Aorta (tissue), 5 donors: ENCODE results near the gene FAM170B. TPM values are rescaled to one million over a fixed set of nuclear protein-coding genes. Genes with fewer than 3 reads are reported as not detected.

Experiments used
- ATAC-seq: fragments of 200-7000 bp; cut with Tn5 transposase; one replicate; pipeline ENCODE4 v1.9.1; 2022; ENCODE audit warnings: moderate library complexity; ENCODE audit not compliant: low FRiP score
- DNase-seq, 2 donors: peaks; one replicate each; pipeline ENCODE4 v3.0.0-alpha.2; 2020
- H3K27ac ChIP-seq, 2 donors: one replicate each; pipeline ENCODE4 v1.5.1; 2013; ENCODE audit warnings: low read length in 2 of 2, mild to moderate bottlenecking in 2 of 2, moderate library complexity in 2 of 2, control low read depth in 1 of 2, inconsistent platforms in 1 of 2, low read depth in 1 of 2
- H3K27me3 ChIP-seq, 2 donors: one replicate each; pipeline ENCODE4 v1.6.1; 2013; ENCODE audit warnings: control low read depth in 1 of 2, low read length in 1 of 2, mild to moderate bottlenecking in 1 of 2, moderate library complexity in 1 of 2; ENCODE audit not compliant: insufficient read depth in 2 of 2, control insufficient read depth in 1 of 2
- H3K36me3 ChIP-seq, 2 donors: one replicate each; pipeline ENCODE4 v1.6.1; 2013; ENCODE audit warnings: control low read depth in 1 of 2, low read length in 1 of 2, mild to moderate bottlenecking in 1 of 2; ENCODE audit not compliant: insufficient read depth in 2 of 2, control insufficient read depth in 1 of 2
- H3K4me1 ChIP-seq, 2 donors: one replicate each; pipeline ENCODE4 v1.6.1; 2013; ENCODE audit warnings: low read length in 2 of 2, control low read depth in 1 of 2, mild to moderate bottlenecking in 1 of 2, moderate library complexity in 1 of 2; ENCODE audit not compliant: insufficient read depth in 2 of 2, control insufficient read depth in 1 of 2
- H3K4me3 ChIP-seq, 2 donors: one replicate each; pipeline ENCODE4 v1.5.1; 2013; ENCODE audit warnings: low read length in 2 of 2, control low read depth in 1 of 2, mild to moderate bottlenecking in 1 of 2
- H3K9me3 ChIP-seq: one replicate; pipeline ENCODE4 v1.6.1; 2013; ENCODE audit warnings: mild to moderate bottlenecking, low read length; ENCODE audit not compliant: control insufficient read depth
- WGBS, 2 donors: extraction: QIAGEN DNeasy Blood & Tissue Kit; methylation state at CpG; one replicate each; pipeline ENCODE4 v1.1.7; 2013; 5-methylcytosine and 5-hydroxymethylcytosine counted together
- intact Hi-C, 2 donors: fragments of 100-400 bp; cut with DNase I; formaldehyde crosslinking; loops; one replicate each; pipeline versions ENCODE4 v1.14.2 to v1.15.0; 2022
- long read RNA-seq, 2 donors: library from polyadenylated mRNA; unstranded; transcript quantifications; one replicate each; pipeline ENCODE4 v2.0.0, GENCODE V29; 2020 to 2021
- polyA plus RNA-seq, 2 donors: library from polyadenylated mRNA; stranded (reverse); fragments of 200-250 nt; gene quantifications; one replicate each; pipeline ENCODE4 v1.2.3, GENCODE V29; 2013
- total RNA-seq, 2 donors: library from RNA; stranded (reverse); fragmentation: NEBNext Ultra II Directional; extraction: Animal tissue kit (Norgen Biotek cat#: 25700); gene quantifications; one replicate each; pipeline ENCODE4 v1.2.1, GENCODE V29; 2021
- donor health status: healthy with polysubstance abuse.
- donor health status: Bipolar disorder and iron deficiency.
- donor health status: DM: no; HTN: no; CAD: no.
- donor health status: DM: no; HTN: no; CAD: no.
- donor health status: DM: yes; HTN: yes; CAD: no.

Gene FAM170B
- not detected for total RNA-seq
- polyA plus RNA-seq, result not detected
- long read RNA-seq, donor 1, result 0 reads
- long read RNA-seq, donor 2, result 0 reads

GRCh38 chr10:49133706-49134248, at the start of gene FAM170B:
Gene FAM170B, minus strand, starts transcription at chr10:49134021. Its CDS starts 103 bp downstream, at chr10:49133918.
- H3K27ac ChIP-seq, result no peak within 1 kb of the TSS
- no peaks in the 10 kb centered on the region for H3K36me3 ChIP-seq
- no peaks in the 10 kb centered on the region for H3K27me3 ChIP-seq
- WGBS, 2 donors, result 46 to 48% methylated on average over 5 of the region's 5 CpGs
- intact Hi-C loops, result no loop called here
- no peak within 1 kb of the TSS for H3K4me3 ChIP-seq
- ATAC-seq (no peak), DNase-seq (no peak)
- H3K9me3 ChIP-seq, result no peaks in the 10 kb centered on the region
- no peaks in the 10 kb centered on the region for H3K4me1 ChIP-seq

GRCh38 chr10:49182776-49183175, 49.0 kb upstream of the FAM170B start:
- intact Hi-C loops, result no loop called here
- H3K9me3 ChIP-seq, result no peaks in the 10 kb centered on the region
- H3K36me3 ChIP-seq, result no peaks in the 10 kb centered on the region
- ATAC-seq (no peak), DNase-seq (no peak)
- no peak overlapping the region for H3K4me3 ChIP-seq
- WGBS, 2 donors, result 83 to 88% methylated on average over 4 of the region's 4 CpGs
- H3K27ac ChIP-seq, result no peak overlapping the region
- H3K4me1 ChIP-seq, result no peaks in the 10 kb centered on the region
- H3K27me3 ChIP-seq, result no peaks in the 10 kb centered on the region

- no peaks in the 10 kb centered on the region for H3K9me3 ChIP-seq
- no peaks in the 10 kb centered on the region for H3K36me3 ChIP-seq
- H3K4me3 ChIP-seq, result no peak overlapping the region
- ATAC-seq (no peak), DNase-seq (no peak)
- no peaks in the 10 kb centered on the region for H3K27me3 ChIP-seq
- no peak overlapping the region for H3K27ac ChIP-seq
- 38 to 39% methylated on average over 3 of the region's 3 CpGs for WGBS, 2 donors
- H3K4me1 ChIP-seq, result no peaks in the 10 kb centered on the region
- intact Hi-C loops, result no loop called here
Observed at GRCh38 chr10:49180444-49180860, 46.6 kb upstream of the FAM170B start.

GRCh38 chr10:49179699-49180443, 46.0 kb upstream of the FAM170B start:
- Histone ChIP-seq H3K27ac (no peak overlapping the region), H3K4me3 (no peak overlapping the region), H3K4me1 (no peaks in the 10 kb centered on the region), H3K27me3 (no peaks in the 10 kb centered on the region), H3K36me3 (no peaks in the 10 kb centered on the region), H3K9me3 (no peaks in the 10 kb centered on the region)
- intact Hi-C loops, result no loop called here
- no peak for ATAC-seq
- DNase-seq, result peak in 1 of 2 donors; percentile 34
- 72 to 74% methylated on average over 10 of the region's 10 CpGs for WGBS, 2 donors

- WGBS, 2 donors, result 95 to 96% methylated on average over 6 of the region's 6 CpGs
- no peak for ATAC-seq
- DNase-seq, result no peak
- H3K4me3 ChIP-seq, result no peak overlapping the region
- H3K36me3 ChIP-seq, result no peaks in the 10 kb centered on the region
- no peak overlapping the region for H3K27ac ChIP-seq
- H3K4me1 ChIP-seq, result no peaks in the 10 kb centered on the region
- intact Hi-C loops, result no loop called here
- H3K27me3 ChIP-seq, result no peaks in the 10 kb centered on the region
- H3K9me3 ChIP-seq, result no peaks in the 10 kb centered on the region
Observed at GRCh38 chr10:49178489-49179471, 45.0 kb upstream of the FAM170B start.

GRCh38 chr10:49177391-49178355, 43.9 kb upstream of the FAM170B start:
- WGBS, 2 donors, result 62 to 65% methylated on average over 9 of the region's 9 CpGs
- DNase-seq, result peak; percentile 77 to 86
- no peaks in the 10 kb centered on the region for H3K9me3 ChIP-seq
- H3K4me3 ChIP-seq, result no peak overlapping the region
- H3K36me3 ChIP-seq, result no peaks in the 10 kb centered on the region
- H3K4me1 ChIP-seq, result no peaks in the 10 kb centered on the region
- no peak overlapping the region for H3K27ac ChIP-seq
- ATAC-seq, result peak; percentile 82
- intact Hi-C loops, result no loop called here
- H3K27me3 ChIP-seq, result no peaks in the 10 kb centered on the region

- Histone ChIP-seq H3K27me3 (no peaks in the 10 kb centered on the region), H3K36me3 (no peaks in the 10 kb centered on the region), H3K4me1 (no peaks in the 10 kb centered on the region), H3K4me3 (no peak overlapping the region), H3K27ac (no peak overlapping the region), H3K9me3 (no peaks in the 10 kb centered on the region)
- 92% methylated on average over 19 of the region's 19 CpGs for WGBS, 2 donors
- no peak for ATAC-seq
- no peak for DNase-seq
- intact Hi-C loops, result no loop called here
Observed at GRCh38 chr10:49176310-49177268, 42.8 kb upstream of the FAM170B start.
